HUES6 (cell line): ENCODE measurements around the gene GNB3.

Experiments used
- H3K27ac ChIP-seq: 2 replicates; pipeline ENCODE4 v1.7.0; 2013; ENCODE audit warnings: low read depth, mild to moderate bottlenecking, low read length, inconsistent platforms
- H3K27me3 ChIP-seq: 2 replicates; pipeline ENCODE4 v1.6.1; 2013; ENCODE audit warnings: low read length; ENCODE audit not compliant: control insufficient read depth, insufficient read depth
- H3K36me3 ChIP-seq: 2 replicates; pipeline ENCODE4 v1.6.1; 2013; ENCODE audit warnings: low read length; ENCODE audit not compliant: control insufficient read depth, insufficient read depth
- H3K4me1 ChIP-seq: 2 replicates; pipeline ENCODE4 v1.6.1; 2013; ENCODE audit warnings: low read length; ENCODE audit not compliant: control insufficient read depth, insufficient read depth
- H3K4me3 ChIP-seq: 2 replicates; pipeline ENCODE4 v1.5.1; 2013; ENCODE audit warnings: low read depth, low read length
- H3K9ac ChIP-seq: one replicate; pipeline ENCODE4 v1.6.1; 2013; ENCODE audit warnings: mild to moderate bottlenecking, low read length
- H3K9me3 ChIP-seq: 2 replicates; pipeline ENCODE4 v1.6.1; 2013; ENCODE audit warnings: low read depth, low read length; ENCODE audit not compliant: control insufficient read depth, insufficient read depth

Gene GNB3

GRCh38 chr12:6817098-6817497 lies 23.6 kb upstream of the GNB3 start:
- Histone ChIP-seq H3K9ac (no peak overlapping the region), H3K9me3 (no peaks in the 10 kb centered on the region), H3K4me3 (no peak overlapping the region), H3K4me1 (peaks cover 33% of the 10 kb centered on the region), H3K27me3 (peaks cover 24% of the 10 kb centered on the region), H3K36me3 (no peaks in the 10 kb centered on the region), H3K27ac (no peak overlapping the region)

DNA sequence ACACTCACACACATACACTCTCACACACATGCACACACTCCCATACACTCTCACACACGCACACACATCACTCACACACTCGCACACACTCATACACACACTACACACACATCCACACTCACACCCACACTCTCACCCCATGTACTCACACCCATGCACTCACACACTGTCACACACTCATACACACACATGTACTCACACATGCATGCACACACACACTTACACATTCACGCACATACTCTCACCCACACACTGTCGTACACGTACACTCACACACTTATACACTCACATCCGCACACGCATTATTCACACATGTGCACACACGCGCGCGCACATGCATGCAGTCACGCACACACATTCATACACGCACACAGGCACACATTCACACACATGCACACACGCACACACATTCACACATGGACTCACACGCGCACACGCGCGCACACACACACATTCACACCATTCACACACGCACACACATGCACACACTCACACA lies 23.0 kb upstream of the GNB3 start:
- Histone ChIP-seq H3K9me3 (no peaks in the 10 kb centered on the region), H3K27me3 (peaks cover 29% of the 10 kb centered on the region), H3K36me3 (no peaks in the 10 kb centered on the region), H3K4me1 (peaks cover 38% of the 10 kb centered on the region), H3K9ac (no peak overlapping the region), H3K4me3 (no peak overlapping the region), H3K27ac (no peak overlapping the region)

GRCh38 chr12:6818222-6818621 lies 22.5 kb upstream of the GNB3 start:
- no peaks in the 10 kb centered on the region for H3K9me3 ChIP-seq
- no peaks in the 10 kb centered on the region for H3K36me3 ChIP-seq
- H3K27ac ChIP-seq, result no peak overlapping the region
- H3K4me1 ChIP-seq, result peaks cover 43% of the 10 kb centered on the region
- peaks cover 34% of the 10 kb centered on the region for H3K27me3 ChIP-seq
- no peak overlapping the region for H3K9ac ChIP-seq
- peak overlapping the region; percentile 17; the same call in 1 of the 2 replicates for H3K4me3 ChIP-seq

GRCh38 chr12:6818645-6819044 lies 22.1 kb upstream of the GNB3 start:
- Histone ChIP-seq H3K4me1 (peaks cover 47% of the 10 kb centered on the region), H3K9me3 (no peaks in the 10 kb centered on the region), H3K27me3 (peaks cover 38% of the 10 kb centered on the region), H3K9ac (peak overlapping the region; percentile 20), H3K36me3 (no peaks in the 10 kb centered on the region), H3K27ac (no peak overlapping the region), H3K4me3 (peak overlapping the region; percentile 17; the same call in 1 of the 2 replicates)

DNA sequence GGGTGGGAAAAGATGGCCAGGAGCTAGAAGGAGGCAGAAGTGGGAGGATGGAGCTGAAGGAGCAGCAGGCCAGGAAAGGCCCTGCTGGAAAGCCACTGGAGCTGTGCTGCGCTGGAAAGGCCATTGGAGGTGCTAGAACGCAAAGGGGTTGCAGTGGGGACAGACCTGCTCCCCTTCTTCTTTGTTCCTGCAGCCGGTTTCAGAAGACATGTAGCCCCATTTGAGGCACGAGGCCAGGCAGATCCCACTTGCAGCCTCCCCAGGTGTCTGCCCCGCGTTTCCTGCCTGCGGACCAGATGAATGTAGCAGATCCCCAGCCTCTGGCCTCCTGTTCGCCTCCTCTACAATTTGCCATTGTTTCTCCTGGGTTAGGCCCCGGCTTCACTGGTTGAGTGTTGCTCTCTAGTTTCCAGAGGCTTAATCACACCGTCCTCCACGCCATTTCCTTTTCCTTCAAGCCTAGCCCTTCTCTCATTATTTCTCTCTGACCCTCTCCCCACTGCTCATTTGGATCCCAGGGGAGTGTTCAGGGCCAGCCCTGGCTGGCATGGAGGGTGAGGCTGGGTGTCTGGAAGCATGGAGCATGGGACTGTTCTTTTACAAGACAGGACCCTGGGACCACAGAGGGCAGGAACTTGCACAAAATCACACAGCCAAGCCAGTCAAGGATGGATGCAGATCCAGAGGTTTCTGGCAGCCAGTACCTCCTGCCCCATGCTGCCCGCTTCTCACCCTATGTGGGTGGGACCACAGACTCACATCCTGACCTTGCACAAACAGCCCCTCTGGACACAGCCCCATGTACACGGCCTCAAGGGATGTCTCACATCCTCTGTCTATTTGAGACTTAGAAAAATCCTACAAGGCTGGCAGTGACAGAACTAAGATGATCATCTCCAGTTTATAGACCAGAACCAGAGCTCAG lies 21.4 kb upstream of the GNB3 start:
- Histone ChIP-seq H3K27me3 (peaks cover 45% of the 10 kb centered on the region), H3K27ac (no peak overlapping the region), H3K4me3 (no peak overlapping the region), H3K4me1 (peaks cover 47% of the 10 kb centered on the region), H3K36me3 (no peaks in the 10 kb centered on the region), H3K9ac (peak overlapping the region; percentile 9), H3K9me3 (no peaks in the 10 kb centered on the region)

DNA sequence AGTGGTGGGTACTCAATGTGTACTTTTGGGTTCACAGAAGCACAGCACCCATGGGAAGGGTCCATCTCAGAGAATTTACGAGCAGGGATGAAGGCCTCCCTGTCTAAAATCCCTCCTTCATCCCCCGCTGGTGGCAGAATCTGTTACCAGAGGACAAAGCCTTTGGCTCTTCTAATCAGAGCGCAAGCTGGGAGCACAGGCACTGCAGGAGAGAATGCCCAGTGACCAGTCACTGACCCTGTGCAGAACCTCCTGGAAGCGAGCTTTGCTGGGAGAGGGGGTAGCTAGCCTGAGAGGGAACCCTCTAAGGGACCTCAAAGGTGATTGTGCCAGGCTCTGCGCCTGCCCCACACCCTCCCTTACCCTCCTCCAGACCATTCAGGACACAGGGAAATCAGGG lies 20.6 kb upstream of the GNB3 start:
- Histone ChIP-seq H3K27me3 (peaks cover 48% of the 10 kb centered on the region), H3K36me3 (no peaks in the 10 kb centered on the region), H3K27ac (no peak overlapping the region), H3K9me3 (no peaks in the 10 kb centered on the region), H3K4me3 (no peak overlapping the region), H3K9ac (peak overlapping the region; percentile 9), H3K4me1 (peaks cover 51% of the 10 kb centered on the region)

- peak within 1 kb of the TSS; percentile 69 for H3K4me3 ChIP-seq
- H3K9me3 ChIP-seq, result no peaks in the 10 kb centered on the region
- H3K27ac ChIP-seq, result no peak within 1 kb of the TSS
- H3K27me3 ChIP-seq, result peaks cover 58% of the 10 kb centered on the region
- H3K9ac ChIP-seq, result peak within 1 kb of the TSS; percentile 18
- peaks cover 66% of the 10 kb centered on the region for H3K4me1 ChIP-seq
- no peaks in the 10 kb centered on the region for H3K36me3 ChIP-seq
Observed at GRCh38 chr12:6821591-6822425, 18.9 kb upstream of the GNB3 start, which contains the start of gene GPR162. TSS of gene GPR162 (plus strand) at chr12:6821821. CDS start at chr12:6823899, 2,078 bp downstream.

DNA sequence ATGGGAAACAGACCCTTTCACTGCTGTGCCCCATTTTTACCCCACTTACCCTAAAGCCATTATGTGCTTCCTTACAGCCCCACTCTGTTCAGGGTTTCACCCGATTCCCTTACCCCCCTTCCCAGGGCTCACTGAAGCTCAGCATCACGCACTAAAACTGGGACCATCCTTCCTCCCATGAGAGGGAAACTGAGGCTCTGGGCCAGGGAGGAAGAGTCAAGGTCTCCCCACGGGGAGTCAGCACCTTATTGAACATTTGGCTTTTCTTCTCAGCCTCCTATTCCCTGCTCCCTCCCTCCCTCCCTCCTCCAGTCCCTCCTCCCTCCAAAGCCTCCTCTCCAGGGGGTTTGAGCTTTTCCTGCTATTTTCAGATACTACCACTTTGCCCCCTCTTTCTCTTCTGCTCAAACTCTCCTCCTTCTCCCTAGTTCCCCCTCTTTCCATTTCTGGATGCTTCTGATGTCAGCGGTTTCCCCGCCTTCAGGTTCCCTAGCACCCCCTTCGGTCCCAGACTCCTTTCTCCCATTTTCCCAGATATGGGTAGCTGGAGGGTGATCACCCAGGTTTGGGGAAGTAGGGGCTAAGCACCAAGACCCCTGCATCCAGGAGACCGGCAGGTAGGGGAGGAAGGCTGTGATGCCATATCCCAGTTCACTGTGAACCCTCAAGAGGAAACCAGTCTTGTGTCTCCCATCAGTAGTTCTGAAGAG lies 18.1 kb upstream of the GNB3 start:
- Histone ChIP-seq H3K4me1 (peaks cover 72% of the 10 kb centered on the region), H3K9me3 (no peaks in the 10 kb centered on the region), H3K9ac (no peak overlapping the region), H3K4me3 (peak overlapping the region; percentile 69), H3K36me3 (no peaks in the 10 kb centered on the region), H3K27me3 (peaks cover 58% of the 10 kb centered on the region), H3K27ac (no peak overlapping the region)

DNA sequence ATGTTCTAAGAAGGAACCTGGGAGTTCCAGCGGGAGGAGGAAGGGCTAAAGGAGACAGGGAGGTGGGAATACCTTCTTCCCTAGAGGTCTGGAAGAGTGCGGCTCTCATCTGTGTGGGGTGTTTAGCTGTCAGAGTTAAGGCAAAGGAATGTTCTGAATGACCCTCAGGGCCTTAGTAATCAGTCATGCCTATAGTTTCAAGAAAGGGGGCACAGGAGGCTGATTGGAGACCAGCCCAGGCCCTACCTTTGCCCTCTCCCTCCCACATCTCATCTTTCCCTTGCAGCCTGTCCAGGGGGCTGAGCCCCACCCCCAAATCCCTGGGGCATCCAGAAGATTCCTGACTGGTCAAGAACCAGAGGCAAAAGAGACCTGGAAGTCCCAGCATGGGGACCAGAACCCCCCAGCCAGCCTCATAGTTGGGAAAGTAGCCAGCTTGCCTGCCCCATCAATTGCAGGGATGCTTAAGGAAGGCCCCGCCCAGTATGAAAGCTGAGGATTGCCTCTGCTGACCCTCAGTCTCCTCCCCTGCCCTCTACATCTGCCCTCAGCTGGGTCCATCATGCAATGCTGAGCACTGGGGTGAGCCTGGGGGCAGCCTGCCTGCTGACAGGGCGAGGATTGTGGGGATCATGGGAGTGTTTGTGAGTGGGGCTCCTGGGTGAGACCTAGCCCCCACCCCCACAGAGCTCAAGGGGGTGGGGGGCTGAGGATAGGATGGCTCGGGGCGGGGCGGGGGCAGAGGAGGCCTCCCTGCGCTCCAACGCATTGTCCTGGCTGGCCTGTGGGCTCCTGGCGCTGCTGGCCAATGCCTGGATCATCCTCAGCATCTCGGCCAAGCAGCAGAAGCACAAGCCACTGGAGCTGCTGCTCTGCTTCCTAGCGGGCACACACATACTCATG lies 17.3 kb upstream of the GNB3 start:
- Histone ChIP-seq H3K27me3 (peaks cover 58% of the 10 kb centered on the region), H3K27ac (no peak overlapping the region), H3K4me3 (peak overlapping the region; percentile 69; the same call in 1 of the 2 replicates), H3K9me3 (no peaks in the 10 kb centered on the region), H3K4me1 (peaks cover 66% of the 10 kb centered on the region), H3K36me3 (no peaks in the 10 kb centered on the region), H3K9ac (no peak overlapping the region)
